ENCODE data around the gene NFIB. TPM values are rescaled to one million over a fixed set of nuclear protein-coding genes. Genes with fewer than 3 reads are reported as not detected.

The NFIB gene
- total and polyA plus RNA-seq, 2 of the 8 experiments (the other 6 are each of a cell fraction or from before 2014, with no cell fraction given): 2.6 to 13.1 TPM

DNA sequence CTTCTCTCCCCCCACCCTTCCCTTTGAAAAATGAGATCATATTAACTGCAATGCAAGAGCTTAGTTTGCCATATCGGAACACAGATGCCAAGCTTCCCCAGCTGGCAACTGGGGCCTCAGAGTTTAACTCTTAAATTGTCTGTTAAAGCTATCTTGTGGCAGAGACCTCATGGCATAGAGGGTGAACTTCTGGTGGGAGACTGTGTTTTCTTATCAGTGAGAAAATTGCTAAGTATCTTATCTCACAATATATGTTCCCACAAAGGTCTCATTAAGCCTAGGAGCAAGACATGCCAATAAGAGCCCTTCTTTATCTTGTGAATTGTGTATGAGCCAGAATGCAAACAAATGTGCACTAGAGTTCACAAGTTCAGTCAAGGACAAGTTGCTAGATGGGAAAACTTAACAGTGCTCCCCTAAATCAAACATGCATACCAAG, 12.3 kb downstream of the NFIB start:
- Histone ChIP-seq H2BK120ac (replicated peaks; ENCODE audit: low read depth, low read length) (no peak overlapping the region), H3K18ac (ENCODE audit: extremely low read depth, low read length) (no peak overlapping the region), H4K8ac (ENCODE audit: extremely low read depth, insufficient read depth, low read length) (no peak overlapping the region), H3K27me3 (replicated peaks in 1 of 4; ENCODE audit: control insufficient read depth in 3 of 4, extremely low read depth in 1 of 4, insufficient read depth in 3 of 4, low read length in 3 of 4) (no peaks in the 10 kb centered on the region), H2AK5ac (ENCODE audit: low read depth, low read length) (no peak overlapping the region), H3K27ac (ENCODE audit: low read depth, low read length) (no peak overlapping the region), H4K5ac (ENCODE audit: insufficient read length, low read depth, low read length) (no peak overlapping the region), H3K4me1 (replicated peaks in 1 of 4; ENCODE audit: control insufficient read depth in 3 of 4, insufficient read depth in 4 of 4, low read length in 3 of 4) (peaks cover 0 to 6% (median 4%) of the 10 kb centered on the region in 4 experiments; a peak in 3 of 7 replicates), H3K4me2 (ENCODE audit: insufficient read depth in 1 of 2, low read depth in 2 of 2, low read length in 2 of 2) (no peak overlapping the region), H3K79me2 (ENCODE audit: control insufficient read depth in 1 of 2, insufficient read depth in 2 of 2, low read length in 2 of 2) (peaks cover 0 to 28% of the 10 kb centered on the region in 2 experiments; a peak in 2 of 4 replicates), H3K9ac (replicated peaks in 1 of 4; ENCODE audit: extremely low read depth in 1 of 4, low read depth in 3 of 4, low read length in 3 of 4) (no peak overlapping the region), H3K56ac (replicated peaks; ENCODE audit: insufficient read length, low read depth, low read length) (no peak overlapping the region), H3K14ac (ENCODE audit: insufficient read length) (no peak overlapping the region), H3K9me3 (ENCODE audit: insufficient read depth in 2 of 2, low read depth in 1 of 2, low read length in 1 of 2) (no peaks in the 10 kb centered on the region), H2BK15ac (ENCODE audit: low read length) (no peak overlapping the region), H3K4me3 (ENCODE audit: extremely low read depth in 1 of 4, insufficient read depth in 2 of 4, low read depth in 3 of 4, low read length in 4 of 4) (no peak overlapping the region), H3K36me3 (ENCODE audit: control insufficient read depth in 2 of 4, insufficient read depth in 4 of 4, low read length in 3 of 4) (peaks cover 0 to 5% (median under 1%) of the 10 kb centered on the region in 4 experiments; a peak in 3 of 8 replicates), H3K23ac (ENCODE audit: insufficient read length) (no peak overlapping the region), H2BK12ac (ENCODE audit: low read depth, low read length) (no peak overlapping the region), H2BK20ac (ENCODE audit: low read length) (no peak overlapping the region), H3K79me1 (ENCODE audit: low read depth, low read length) (peaks cover 2% of the 10 kb centered on the region; the same call in 1 of the 2 replicates), H2AFZ (ENCODE audit: low read length) (no peak overlapping the region), H3K23me2 (ENCODE audit: low read depth, low read length) (no peaks in the 10 kb centered on the region), H4K91ac (replicated peaks; ENCODE audit: insufficient read length, low read length) (no peak overlapping the region), H4K20me1 (replicated peaks in 1 of 2; ENCODE audit: control insufficient read depth in 1 of 2, insufficient read depth in 2 of 2, low read length in 2 of 2) (no peaks in the 10 kb centered on the region), H2BK5ac (ENCODE audit: low read depth, low read length) (no peak overlapping the region), H3K4ac (replicated peaks; ENCODE audit: insufficient read length, low read depth, low read length) (no peak overlapping the region)
- DNase-seq (ENCODE audit: low read depth in 1 of 2, low spot score in 2 of 2) (no peak), FAIRE-seq (no peak)
- 87% methylated on average over 1 of the region's 1 CpG; no CpG with 5 or more reads in 1 of the 2 experiments for WGBS, 2 experiments (ENCODE audit: extremely low coverage in 1 of 2, insufficient coverage in 1 of 2, insufficient read length in 1 of 2, insufficient replicate concordance in 2 of 2, low coverage in 1 of 2, low lambda C conversion rate in 2 of 2, missing lambda C conversion rate in 1 of 2)
- ChIA-PET POLR2A (ENCODE audit: partially characterized antibody) (no interaction called here), CTCF (ENCODE audit: partially characterized antibody) (interaction anchor here (0.7 to 1.6 kb wide), 2 partner anchors 13 to 52 kb away, joined by 3 to 6 read pairs; no protein-coding TSS in a partner anchor)
- no peak for TF ChIP-seq GTF2F1 (IDR thresholded peaks at IDR 0.05; ENCODE audit: borderline replicate concordance, low read depth, low read length)
